ENCODE measurements around the gene EIF3L. TPM values are rescaled to one million over a fixed set of nuclear protein-coding genes. Genes with fewer than 3 reads are reported as not detected.

Gene EIF3L
- total and polyA plus RNA-seq, 2 of the 8 experiments (the other 6 are each of a cell fraction or from before 2014, with no cell fraction given) = 639 to 886 TPM

DNA sequence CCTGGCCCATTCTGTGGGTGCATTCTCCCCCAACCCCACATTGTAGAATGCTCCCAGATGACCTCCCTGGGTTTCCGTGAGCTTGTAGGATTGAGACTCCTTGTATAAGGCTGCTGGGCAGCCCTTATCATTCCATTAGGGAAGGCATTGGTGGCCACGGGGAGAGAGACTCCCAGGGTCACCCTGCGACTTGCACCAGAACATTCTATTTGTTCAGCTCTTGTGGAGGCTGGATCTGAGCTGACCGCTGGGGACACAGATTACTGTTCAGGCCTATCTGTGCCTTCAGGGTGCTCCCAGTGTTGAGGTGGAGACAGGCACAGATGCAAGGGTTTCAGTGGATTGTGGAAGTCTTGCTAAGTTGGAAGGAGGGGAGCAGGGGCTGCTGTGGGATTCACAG is 74.7 kb downstream of the EIF3L start (continued):
- TF ChIP-seq RBBP5 (IDR thresholded peaks at IDR 0.05; ENCODE audit: borderline replicate concordance, low read depth, low read length) = no peak
- TF ChIP-seq RFX5 (IDR thresholded peaks at IDR 0.05; ENCODE audit: borderline replicate concordance, low read depth, low read length) = no peak
- TF ChIP-seq SIN3A (conservative IDR thresholded peaks at IDR 0.05 in 1 of 2, IDR thresholded peaks at IDR 0.05 in 1 of 2; ENCODE audit: low read depth in 1 of 2, low read length in 2 of 2) = no peak
- no peak for TF ChIP-seq SP2 (IDR thresholded peaks at IDR 0.05; ENCODE audit: low read length)
- no peak for TF ChIP-seq RXRA (IDR thresholded peaks at IDR 0.05; ENCODE audit: insufficient read depth, low read depth, low read length)
